H1 (cell line): ENCODE data around the gene CITED4.

Source experiments
- EP300 ChIP-seq, 2 experiments: IDR thresholded peaks; 1 replicate in 1 of 2; 2 replicates in 1 of 2; pipeline ENCODE4 v1.6.1; 2011 to 2012; ENCODE audit warnings: low read depth in 2 of 2, low read length in 2 of 2, mild to moderate bottlenecking in 2 of 2, borderline replicate concordance in 1 of 2, inconsistent platforms in 1 of 2, moderate library complexity in 1 of 2
- EZH2 ChIP-seq: fragments of 200-600 bp; sonication (generic); IDR thresholded peaks from 2 replicates; pipeline ENCODE4 v1.7.1; 2012; ENCODE audit warnings: low read depth, mild to moderate bottlenecking, moderate library complexity, low read length, inconsistent platforms; ENCODE audit not compliant: severe bottlenecking
- JUN ChIP-seq: IDR thresholded peaks from 2 replicates; pipeline ENCODE4 v1.6.1; 2011; ENCODE audit warnings: low read depth, mild to moderate bottlenecking, improper control_type of control experiment, low read length
- JUND ChIP-seq: IDR thresholded peaks from 2 replicates; pipeline ENCODE4 v1.6.1; 2011; ENCODE audit warnings: mild to moderate bottlenecking, improper control_type of control experiment, low read length
- NRF1 ChIP-seq: IDR thresholded peaks from 2 replicates; pipeline ENCODE4 v1.6.1; 2011; ENCODE audit warnings: mild to moderate bottlenecking, low read depth, low read length, improper control_type of control experiment
- POLR2A ChIP-seq, 2 experiments: IDR thresholded peaks; 1 replicate in 1 of 2; 2 replicates in 1 of 2; pipeline ENCODE4 v1.6.1; 2011; ENCODE audit warnings: low read depth in 2 of 2, low read length in 2 of 2, mild to moderate bottlenecking in 2 of 2; ENCODE audit errors: control extremely low read depth in 1 of 2
- POLR2AphosphoS5 ChIP-seq: IDR thresholded peaks from 2 replicates; pipeline ENCODE4 v1.6.1; 2011; ENCODE audit warnings: low read depth, low read length
- RAD21 ChIP-seq, 2 experiments: IDR thresholded peaks in 1 of 2; conservative IDR thresholded peaks in 1 of 2; 2 replicates each; pipeline ENCODE4 v1.6.1; 2011; ENCODE audit warnings: low read depth in 2 of 2, low read length in 2 of 2, improper control_type of control experiment in 1 of 2, inconsistent platforms in 1 of 2, mild to moderate bottlenecking in 1 of 2, moderate library complexity in 1 of 2
- RFX5 ChIP-seq: IDR thresholded peaks from 2 replicates; pipeline ENCODE4 v1.6.1; 2011; ENCODE audit warnings: low read depth, low read length, improper control_type of control experiment, borderline replicate concordance
- SRF ChIP-seq: IDR thresholded peaks from 2 replicates; pipeline ENCODE4 v1.6.1; 2011; ENCODE audit warnings: mild to moderate bottlenecking, low read depth, low read length, moderate library complexity
- SUZ12 ChIP-seq: fragments of 200-600 bp; sonication (generic); IDR thresholded peaks from 2 replicates; pipeline ENCODE4 v1.6.1; 2012; ENCODE audit warnings: mild to moderate bottlenecking, inconsistent platforms, low read length, moderate library complexity, mixed read lengths
- TAF1 ChIP-seq: IDR thresholded peaks from 2 replicates; pipeline ENCODE4 v1.6.1; 2011; ENCODE audit warnings: mild to moderate bottlenecking, low read depth, low read length
- TF ChIP-seq, protein P1 (sequence below), 3 experiments: IDR thresholded peaks; 1 replicate in 2 of 3; 2 replicates in 1 of 3; pipeline versions ENCODE4 v1.5.1 to v1.6.1; 2011; ENCODE audit warnings: low read length in 3 of 3, mild to moderate bottlenecking in 3 of 3, inconsistent platforms in 2 of 3, low read depth in 1 of 3, moderate library complexity in 1 of 3; ENCODE audit not compliant: insufficient read depth in 1 of 3; ENCODE audit errors: control extremely low read depth in 1 of 3

DNA sequence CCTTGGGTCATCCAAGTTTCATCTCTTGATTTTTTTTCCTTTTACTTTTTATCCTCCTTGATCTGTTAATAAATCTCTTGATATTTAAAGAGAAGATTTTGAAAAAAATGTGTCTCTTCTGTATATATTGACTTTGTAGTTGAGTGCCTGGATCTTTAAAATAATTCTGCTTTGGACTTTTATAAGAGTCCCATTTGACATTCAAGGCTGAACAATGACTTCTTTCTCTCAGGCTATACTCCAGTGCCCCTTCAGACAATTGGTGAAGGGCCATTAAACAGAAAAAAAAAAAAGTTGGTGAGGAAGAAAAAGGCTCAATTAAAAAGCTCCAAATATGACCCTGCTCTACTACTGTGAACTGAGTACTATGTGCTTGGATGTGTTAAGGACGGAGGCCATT is 40.9 kb upstream of the CITED4 start:
- TF ChIP-seq POLR2A (IDR thresholded peaks at IDR 0.05; ENCODE audit: control extremely low read depth in 1 of 2, low read depth in 2 of 2, low read length in 2 of 2), result no peak
- TF ChIP-seq POLR2AphosphoS5, result no peak
- TF ChIP-seq TAF1, result no peak
- no peak for TF ChIP-seq JUND
- no peak for TF ChIP-seq SRF
- TF ChIP-seq RAD21 (IDR thresholded peaks at IDR 0.05 in 1 of 2, conservative IDR thresholded peaks at IDR 0.05 in 1 of 2; ENCODE audit: low read depth in 2 of 2, low read length in 2 of 2), result no peak
- TF ChIP-seq, protein P1, sequence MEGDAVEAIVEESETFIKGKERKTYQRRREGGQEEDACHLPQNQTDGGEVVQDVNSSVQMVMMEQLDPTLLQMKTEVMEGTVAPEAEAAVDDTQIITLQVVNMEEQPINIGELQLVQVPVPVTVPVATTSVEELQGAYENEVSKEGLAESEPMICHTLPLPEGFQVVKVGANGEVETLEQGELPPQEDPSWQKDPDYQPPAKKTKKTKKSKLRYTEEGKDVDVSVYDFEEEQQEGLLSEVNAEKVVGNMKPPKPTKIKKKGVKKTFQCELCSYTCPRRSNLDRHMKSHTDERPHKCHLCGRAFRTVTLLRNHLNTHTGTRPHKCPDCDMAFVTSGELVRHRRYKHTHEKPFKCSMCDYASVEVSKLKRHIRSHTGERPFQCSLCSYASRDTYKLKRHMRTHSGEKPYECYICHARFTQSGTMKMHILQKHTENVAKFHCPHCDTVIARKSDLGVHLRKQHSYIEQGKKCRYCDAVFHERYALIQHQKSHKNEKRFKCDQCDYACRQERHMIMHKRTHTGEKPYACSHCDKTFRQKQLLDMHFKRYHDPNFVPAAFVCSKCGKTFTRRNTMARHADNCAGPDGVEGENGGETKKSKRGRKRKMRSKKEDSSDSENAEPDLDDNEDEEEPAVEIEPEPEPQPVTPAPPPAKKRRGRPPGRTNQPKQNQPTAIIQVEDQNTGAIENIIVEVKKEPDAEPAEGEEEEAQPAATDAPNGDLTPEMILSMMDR (IDR thresholded peaks at IDR 0.05; ENCODE audit: control extremely low read depth in 1 of 3, insufficient read depth in 1 of 3, low read depth in 1 of 3, low read length in 3 of 3), result no peak
- no peak for TF ChIP-seq SUZ12
- no peak for TF ChIP-seq EP300 (IDR thresholded peaks at IDR 0.05; ENCODE audit: borderline replicate concordance in 1 of 2, low read depth in 2 of 2, low read length in 2 of 2)
- TF ChIP-seq JUN, result no peak
- no peak for TF ChIP-seq EZH2
- no peak for TF ChIP-seq NRF1
- TF ChIP-seq RFX5, result no peak
